Measurements from ENCODE around the gene VWA3A. TPM values are rescaled to one million over a fixed set of nuclear protein-coding genes. Genes with fewer than 3 reads are reported as not detected.

VWA3A gene
- total RNA-seq, 4 donors from 2014 or later = 0.18 TPM; not detected in 3

GRCh38 chr16:22161999-22162655 is 69.8 kb downstream of the VWA3A start, which contains the start of gene SDR42E2:
TSS of gene SDR42E2 (plus strand) at chr16:22162506. CDS start at chr16:22165583, 3,077 bp downstream.
- no peaks in the 10 kb centered on the region for H3K27me3 ChIP-seq
- no peaks in the 10 kb centered on the region for H3K36me3 ChIP-seq
- TF ChIP-seq CTCF (IDR thresholded peaks at IDR 0.05) (no peak), POLR2A (IDR thresholded peaks at IDR 0.05) (no peak)
- DNase-seq = peak in 1 of 3 donors; percentile 57
- peaks cover 0 to 5% (median 0%) of the 10 kb centered on the region in 4 donors for H3K4me1 ChIP-seq
- no peaks in the 10 kb centered on the region for H3K9me3 ChIP-seq
- H3K27ac ChIP-seq = no peak within 1 kb of the TSS
- H3K4me3 ChIP-seq = peak within 1 kb of the TSS in 2 of 4 donors; percentile 26 to 32

- peaks cover 0 to 5% (median 0%) of the 10 kb centered on the region in 4 donors for H3K4me1 ChIP-seq
- no peak for DNase-seq
- TF ChIP-seq CTCF (IDR thresholded peaks at IDR 0.05) (no peak), POLR2A (IDR thresholded peaks at IDR 0.05) (no peak)
- peak overlapping the region in 2 of 4 donors; percentile 26 to 32 for H3K4me3 ChIP-seq
- no peaks in the 10 kb centered on the region for H3K9me3 ChIP-seq
- H3K27ac ChIP-seq = no peak overlapping the region
- no peaks in the 10 kb centered on the region for H3K36me3 ChIP-seq
- no peaks in the 10 kb centered on the region for H3K27me3 ChIP-seq
These were observed 70.3 kb downstream of the VWA3A start for GRCh38 chr16:22162656-22163009.

GRCh38 chr16:22163806-22164205 is 71.5 kb downstream of the VWA3A start:
- Histone ChIP-seq H3K4me3 (no peak overlapping the region), H3K36me3 (no peaks in the 10 kb centered on the region), H3K4me1 (peaks cover 0 to 5% (median 0%) of the 10 kb centered on the region in 4 donors), H3K27ac (no peak overlapping the region), H3K27me3 (no peaks in the 10 kb centered on the region), H3K9me3 (no peaks in the 10 kb centered on the region)
- no peak for DNase-seq
- TF ChIP-seq CTCF (IDR thresholded peaks at IDR 0.05) (no peak), POLR2A (IDR thresholded peaks at IDR 0.05) (no peak)

- Histone ChIP-seq H3K9me3 (no peaks in the 10 kb centered on the region), H3K4me3 (no peak overlapping the region), H3K36me3 (no peaks in the 10 kb centered on the region), H3K4me1 (peaks cover 0 to 5% (median 0%) of the 10 kb centered on the region in 4 donors), H3K27me3 (no peaks in the 10 kb centered on the region), H3K27ac (no peak overlapping the region)
- no peak for DNase-seq
- TF ChIP-seq CTCF (IDR thresholded peaks at IDR 0.05) = no peak
- TF ChIP-seq POLR2A (IDR thresholded peaks at IDR 0.05) = no peak
These were observed 72.1 kb downstream of the VWA3A start for GRCh38 chr16:22164482-22164881.

GRCh38 chr16:22165508-22166285 is 73.4 kb downstream of the VWA3A start:
- Histone ChIP-seq H3K27ac (no peak overlapping the region), H3K36me3 (no peaks in the 10 kb centered on the region), H3K4me3 (no peak overlapping the region), H3K9me3 (no peaks in the 10 kb centered on the region), H3K27me3 (no peaks in the 10 kb centered on the region), H3K4me1 (peaks cover 0 to 5% (median 0%) of the 10 kb centered on the region in 4 donors)
- no peak for TF ChIP-seq POLR2A (IDR thresholded peaks at IDR 0.05)
- no peak for TF ChIP-seq CTCF (IDR thresholded peaks at IDR 0.05)
- no peak for DNase-seq
